ENCODE results near the gene SLC38A7. TPM values are rescaled to one million over a fixed set of nuclear protein-coding genes. Genes with fewer than 3 reads are reported as not detected.

The SLC38A7 gene
- total and polyA plus RNA-seq, 2 of the 13 experiments (the other 11 are each of a cell fraction or from before 2014, with no cell fraction given), result 13.2 to 14.1 TPM

GRCh38 chr16:58629733-58630640 lies 54.6 kb downstream of the SLC38A7 start, which contains the start of gene CNOT1 (continued):
- TF ChIP-seq HBP1 (CRISPR knock-in tag; IDR thresholded peaks at IDR 0.05; ENCODE audit: low read depth) (no peak), NFKBIZ (CRISPR knock-in tag; IDR thresholded peaks at IDR 0.05) (no peak; the same call in 1 of the 2 replicates), ARID4A (CRISPR knock-in tag; IDR thresholded peaks at IDR 0.05; ENCODE audit: borderline replicate concordance) (peak; percentile 45; the same call in 1 of the 2 replicates), SMARCC2 (IDR thresholded peaks at IDR 0.05) (no peak), ZNF770 (CRISPR knock-in tag; IDR thresholded peaks at IDR 0.05) (peak; percentile 49; the same call in 1 of the 2 replicates), NFYB (CRISPR knock-in tag; IDR thresholded peaks at IDR 0.05) (peak; percentile 99), GPBP1L1 (CRISPR knock-in tag; IDR thresholded peaks at IDR 0.05) (no peak), KLF9 (CRISPR knock-in tag; IDR thresholded peaks at IDR 0.05; ENCODE audit: low read depth) (no peak), TMF1 (CRISPR knock-in tag; IDR thresholded peaks at IDR 0.05; ENCODE audit: low read depth) (peak; percentile 64; the same call in 1 of the 2 replicates), TBL1XR1 (IDR thresholded peaks at IDR 0.05; ENCODE audit: borderline replicate concordance, low read length, partially characterized antibody) (no peak), ZFYVE20 (CRISPR knock-in tag; IDR thresholded peaks at IDR 0.05; ENCODE audit: borderline replicate concordance, low read depth) (no peak), ZBTB44 (CRISPR knock-in tag; IDR thresholded peaks at IDR 0.05) (no peak), RARA (CRISPR knock-in tag; IDR thresholded peaks at IDR 0.05) (peak; percentile 2; the same call in 1 of the 2 replicates), ADNP (CRISPR knock-in tag; IDR thresholded peaks at IDR 0.05) (no peak), ISL2 (CRISPR knock-in tag; IDR thresholded peaks at IDR 0.05) (peak; percentile 17; the same call in 1 of the 2 replicates), ZBTB14 (CRISPR knock-in tag; IDR thresholded peaks at IDR 0.05) (peak; percentile 74)

Data from HepG2 (cell line).